Neural progenitor cell (in vitro differentiated cells): ENCODE results near the gene CHAF1A.

Experiments
- CTCF ChIP-seq: fragments of 200-600 bp; sonication (generic); IDR thresholded peaks from 2 replicates; pipeline ENCODE4 v1.5.1; 2017; ENCODE audit warnings: antibody characterized with exemption, mild to moderate bottlenecking
- EZH2 ChIP-seq: fragments of 200-600 bp; sonication (generic); IDR thresholded peaks from 2 replicates; pipeline ENCODE4 v1.6.1; 2017; ENCODE audit warnings: antibody characterized with exemption, mild to moderate bottlenecking, moderate library complexity

GRCh38 chr19:4455719-4456475 is 53.5 kb downstream of the CHAF1A start:
- TF ChIP-seq CTCF = no peak
- TF ChIP-seq EZH2 = no peak
